ENCODE measurements around the gene TEX55. TPM values are rescaled to one million over a fixed set of nuclear protein-coding genes. Genes with fewer than 3 reads are reported as not detected.

Gene TEX55
- polyA plus RNA-seq, 3 donors, result not detected

Other genes with a start within 250 kb of the TEX55 start
- 1 to 10 TPM; 4.0 to 6.4 (median 5.0) TPM for gene IGSF11, start 111.3 kb upstream of the TEX55 start, polyA plus RNA-seq (ENCODE audit: insufficient read length in 3 of 3)
- gene UPK1B, start 27.4 kb downstream of the TEX55 start, polyA plus RNA-seq (ENCODE audit: insufficient read length in 3 of 3), result 10 to 100 TPM in 1 of 3 donors, 1 to 10 TPM in 2; 8.6 to 10.1 (median 9.6) TPM
- 10 to 100 TPM; 35.4 to 39.2 (median 35.7) TPM for gene B4GALT4, start 94.7 kb downstream of the TEX55 start, polyA plus RNA-seq (ENCODE audit: insufficient read length in 3 of 3)
- 10 to 100 TPM; 12.5 to 14.5 (median 14.3) TPM for gene ARHGAP31, start 148.2 kb downstream of the TEX55 start, polyA plus RNA-seq (ENCODE audit: insufficient read length in 3 of 3)